ENCODE results near the gene STEEP1. TPM values are rescaled to one million over a fixed set of nuclear protein-coding genes. Genes with fewer than 3 reads are reported as not detected.

STEEP1 gene
- total and polyA plus RNA-seq, 2 of the 13 experiments (the other 11 are each of a cell fraction or from before 2014, with no cell fraction given), result 7.7 to 23.1 TPM

- TF ChIP-seq PRDM10 (CRISPR knock-in tag; IDR thresholded peaks at IDR 0.05; ENCODE audit: low read depth), result no peak
- TF ChIP-seq GFI1 (CRISPR knock-in tag; IDR thresholded peaks at IDR 0.05; ENCODE audit: borderline replicate concordance), result no peak
- no peak for TF ChIP-seq PRDM15 (CRISPR knock-in tag; IDR thresholded peaks at IDR 0.05)
- no peak for TF ChIP-seq GZF1 (CRISPR knock-in tag; IDR thresholded peaks at IDR 0.05)
- TF ChIP-seq ZKSCAN1 (IDR thresholded peaks at IDR 0.05; ENCODE audit: low read length), result no peak
Observed at GRCh38 chrX:119523664-119524184, 41.5 kb downstream of the STEEP1 start (continued).

Measured in HepG2 (cell line).